OCI-M1 (cell line): Measurements from ENCODE around the gene PLSCR5.

Source experiments
- DNase-seq: peaks from one replicate; lab custom pipeline; 2025; lab: John Stamatoyannopoulos, UW

The PLSCR5 gene, protein sequence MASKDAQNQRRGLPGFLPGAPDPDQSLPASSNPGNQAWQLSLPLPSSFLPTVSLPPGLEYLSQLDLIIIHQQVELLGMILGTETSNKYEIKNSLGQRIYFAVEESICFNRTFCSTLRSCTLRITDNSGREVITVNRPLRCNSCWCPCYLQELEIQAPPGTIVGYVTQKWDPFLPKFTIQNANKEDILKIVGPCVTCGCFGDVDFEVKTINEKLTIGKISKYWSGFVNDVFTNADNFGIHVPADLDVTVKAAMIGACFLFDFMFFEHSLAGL

DNA sequence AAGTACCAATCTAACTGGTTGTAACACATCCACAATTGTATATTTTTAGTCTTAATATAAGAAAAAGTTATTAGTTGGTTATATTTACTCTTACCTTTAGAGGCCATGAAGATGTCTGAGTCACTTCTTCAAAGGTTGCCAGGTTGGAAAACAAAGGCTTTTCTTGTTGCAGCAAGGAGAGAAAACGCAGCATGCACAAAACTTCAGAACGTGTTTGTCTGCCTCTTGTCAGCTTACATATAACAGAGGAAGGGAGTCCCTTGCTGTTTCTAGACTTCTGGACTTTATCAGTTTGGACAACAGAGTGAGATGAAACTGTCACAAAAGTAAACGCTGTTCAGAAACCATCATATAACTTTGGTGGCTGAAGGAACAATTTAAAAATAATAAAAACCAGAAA lies at the start of gene PLSCR5:
Gene PLSCR5 (minus strand): TSS at position 241 of the 400 bp plus-strand sequence. CDS start 134 bp downstream, at position 107.
- no peak for DNase-seq

DNA sequence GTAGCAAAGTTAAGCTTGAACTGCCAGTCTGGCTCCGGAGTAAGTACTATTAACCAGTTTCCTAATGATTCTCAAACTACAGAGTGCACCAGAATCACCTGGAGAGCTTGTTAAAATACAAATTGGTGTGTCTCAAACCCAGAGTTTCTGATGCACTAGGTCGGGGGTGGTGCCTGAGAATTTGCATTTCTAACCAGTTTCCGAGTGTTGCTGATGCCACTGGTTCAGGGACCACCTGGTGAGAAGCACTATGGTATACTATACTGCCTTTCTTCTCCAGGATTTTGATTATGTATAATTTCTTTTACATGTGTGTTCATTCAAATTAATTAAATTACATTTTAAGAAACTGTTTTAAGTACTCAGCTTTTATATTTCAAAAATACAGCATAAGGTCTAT lies 48.8 kb upstream of the PLSCR5 start:
- DNase-seq, result no peak

DNA sequence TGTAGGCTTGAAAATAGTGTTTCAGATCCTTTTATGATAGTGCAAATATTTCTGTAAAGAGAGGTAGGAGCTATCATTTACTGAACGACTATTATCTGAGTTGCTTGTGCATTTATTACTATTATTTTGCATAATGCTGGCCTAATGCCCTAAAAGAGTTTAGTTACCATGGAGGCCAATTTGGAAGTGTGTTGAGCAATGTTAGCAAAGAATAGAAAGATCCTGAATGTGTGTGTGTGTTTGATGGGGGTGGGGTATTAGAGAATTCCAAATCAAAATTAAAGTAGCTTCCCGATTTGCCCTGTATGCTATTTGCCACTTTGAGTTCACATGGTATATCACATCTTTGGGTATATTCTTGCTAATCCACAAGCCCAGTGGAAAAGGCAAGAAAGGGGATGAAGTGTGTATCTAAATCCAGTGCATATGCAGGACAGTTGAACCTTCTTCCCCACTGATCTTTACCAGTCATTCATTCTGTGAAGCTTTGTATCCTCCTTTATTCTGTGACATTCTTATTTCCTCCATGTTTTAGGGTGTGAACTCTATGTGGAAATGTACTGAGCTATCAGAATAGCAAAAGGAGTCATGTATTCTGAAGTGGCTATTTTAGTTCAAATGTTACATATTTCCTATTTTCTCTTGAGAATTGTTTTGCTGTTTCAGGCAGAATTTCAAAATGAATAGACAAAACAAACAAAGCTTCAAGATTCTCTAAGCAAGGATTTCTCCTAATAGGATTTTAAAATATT lies 45.7 kb upstream of the PLSCR5 start:
- no peak for DNase-seq

DNA sequence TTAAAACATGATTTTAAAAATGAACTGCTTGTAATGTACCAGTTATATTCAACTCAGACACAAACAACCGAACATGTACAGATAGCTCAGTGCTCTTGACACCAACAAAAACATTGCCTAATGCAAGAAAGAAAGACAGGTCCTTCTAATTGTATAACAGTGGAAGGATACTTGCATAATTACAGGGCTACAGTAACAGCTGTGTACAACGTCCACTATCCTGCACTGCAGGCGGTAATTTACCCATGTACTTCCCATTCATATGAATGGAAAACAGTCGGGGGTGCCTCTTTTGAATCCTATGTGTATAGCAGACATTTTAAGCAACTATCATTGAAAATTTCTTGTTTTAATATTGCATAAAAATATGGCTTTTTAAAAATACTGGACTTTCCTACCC lies 41.1 kb upstream of the PLSCR5 start:
- DNase-seq, result no peak

DNA sequence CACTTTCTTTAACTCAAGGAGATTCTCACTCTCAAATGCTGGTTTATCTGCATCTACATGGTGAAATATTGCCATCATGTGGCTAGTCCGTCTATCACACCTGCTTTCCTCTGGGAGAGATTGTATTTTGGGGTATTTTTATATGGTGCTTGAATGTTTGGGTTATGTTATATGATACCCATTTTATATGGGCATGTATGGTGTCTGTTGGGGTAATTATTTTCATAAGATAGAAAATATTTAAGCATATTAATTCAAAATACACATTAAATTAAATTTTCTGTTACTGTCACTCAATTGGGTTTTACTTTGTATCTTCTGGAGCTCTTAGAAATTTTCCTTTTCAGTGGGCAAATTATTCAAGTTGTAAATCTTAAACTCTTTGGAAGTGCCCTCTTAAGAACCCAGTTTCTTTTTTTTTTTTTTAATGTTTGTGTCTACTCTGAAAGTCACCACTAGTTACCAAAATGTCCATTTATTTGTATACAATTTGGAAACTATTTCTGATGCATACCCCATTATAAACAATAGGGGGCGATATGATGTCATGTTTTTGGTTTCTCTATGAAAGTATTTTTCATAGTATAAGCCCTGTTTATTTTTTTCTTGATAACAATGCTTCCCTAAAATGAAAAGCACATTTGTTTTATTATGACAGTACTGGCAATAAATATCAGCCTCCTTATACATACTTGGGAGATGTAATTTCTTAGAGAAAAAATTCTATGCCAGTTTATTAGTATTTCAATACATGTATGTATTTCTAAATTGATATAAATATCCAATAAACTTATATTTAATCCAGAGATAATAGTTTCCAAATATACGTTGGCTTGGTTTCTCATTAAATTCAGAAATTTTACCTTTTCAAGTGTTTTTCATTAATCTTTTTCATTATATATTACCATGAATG lies 36.1 kb upstream of the PLSCR5 start:
- peak; percentile 77 for DNase-seq

DNA sequence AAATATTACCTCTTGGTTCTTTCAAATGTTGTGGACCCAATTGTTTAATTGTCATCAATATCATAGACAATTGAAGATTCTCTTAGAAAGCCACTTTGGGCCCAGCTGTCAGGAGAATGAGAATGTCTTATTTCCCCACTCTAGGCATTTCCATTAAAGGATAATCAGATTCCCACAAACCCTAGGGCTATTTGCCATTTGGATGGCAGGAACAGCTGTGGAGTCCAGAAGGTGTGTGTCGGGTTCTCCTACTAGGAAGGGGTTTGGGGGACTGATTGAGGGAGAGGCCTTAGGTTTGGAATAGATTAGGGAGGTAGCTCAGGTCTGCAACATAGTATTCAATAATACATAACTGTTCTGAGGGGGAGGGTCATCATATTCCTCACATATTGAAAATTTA lies 35.2 kb upstream of the PLSCR5 start:
- DNase-seq, result no peak

DNA sequence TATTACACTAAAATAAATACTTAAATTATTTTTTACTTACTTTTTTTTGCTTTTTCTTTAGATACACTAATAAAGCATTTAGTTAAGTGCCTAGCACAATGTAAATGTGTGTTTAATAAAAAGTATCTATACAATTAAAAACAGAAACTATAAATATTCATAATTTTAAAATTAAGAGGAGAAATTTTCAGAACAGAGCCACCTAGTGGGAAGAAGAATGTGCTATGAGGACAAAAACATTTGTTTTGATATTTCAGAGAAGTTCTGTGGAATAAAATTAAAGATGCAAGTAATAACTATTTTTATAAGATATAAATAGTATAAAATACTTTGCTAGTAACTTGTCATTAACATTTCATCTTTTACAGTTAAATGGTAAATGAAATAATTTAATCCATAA lies 33.6 kb upstream of the PLSCR5 start:
- peak; percentile 29 for DNase-seq

DNA sequence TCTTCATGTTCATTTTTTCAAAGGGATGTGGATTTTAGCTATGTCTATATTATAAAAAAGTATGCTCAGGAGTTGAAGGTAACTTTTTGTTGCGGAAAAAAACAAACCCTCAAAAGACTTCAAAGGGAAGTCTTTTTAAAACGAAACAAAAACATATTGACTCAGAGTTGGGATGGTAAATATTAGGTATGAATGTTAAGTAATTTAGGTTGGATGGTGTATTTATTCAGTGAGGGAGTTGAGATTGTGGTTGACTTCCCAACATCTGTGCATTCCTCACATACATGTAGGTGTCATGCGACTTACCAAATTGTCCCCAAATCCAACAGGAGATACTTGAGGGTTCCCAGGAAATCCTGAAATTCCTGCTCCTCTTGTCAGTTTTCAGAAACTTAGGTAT lies 32.7 kb upstream of the PLSCR5 start:
- no peak for DNase-seq

DNA sequence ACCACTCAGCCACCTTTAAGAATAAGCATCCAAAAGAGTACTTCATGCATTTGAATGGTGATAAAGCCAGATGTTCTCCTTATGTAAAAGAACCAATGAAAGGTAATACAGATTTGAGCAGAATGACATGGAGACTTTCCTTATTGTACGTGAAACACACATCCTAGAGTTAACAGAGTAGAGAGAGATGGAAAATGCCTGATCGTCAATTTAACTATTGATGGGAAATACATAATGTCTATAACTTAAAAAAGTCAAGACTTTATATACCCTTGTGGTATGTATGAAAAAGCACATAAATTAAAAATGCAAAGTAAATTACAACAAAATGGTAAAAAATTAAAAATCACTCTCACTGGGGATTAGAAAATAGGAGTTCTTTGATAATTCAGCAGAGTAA lies 31.7 kb upstream of the PLSCR5 start:
- DNase-seq, result no peak

DNA sequence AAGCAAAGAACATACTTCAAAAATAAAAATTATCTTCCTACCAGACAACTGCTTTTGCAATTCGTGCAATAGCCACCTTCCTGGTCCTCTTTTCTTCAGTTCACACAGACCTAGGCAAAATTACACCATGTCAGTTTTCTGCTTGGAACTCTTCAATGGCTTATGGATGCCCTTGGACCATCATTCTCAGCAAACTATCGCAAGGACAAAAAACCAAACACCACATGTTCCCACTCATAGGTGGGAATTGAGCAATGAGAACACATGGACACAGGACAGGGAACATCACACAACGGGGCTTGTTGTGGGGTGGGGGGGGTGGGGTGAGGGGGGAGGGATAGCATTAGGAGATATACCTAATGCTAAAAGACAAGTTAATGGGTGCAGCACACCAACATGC lies 29.2 kb upstream of the PLSCR5 start:
- no peak for DNase-seq

DNA sequence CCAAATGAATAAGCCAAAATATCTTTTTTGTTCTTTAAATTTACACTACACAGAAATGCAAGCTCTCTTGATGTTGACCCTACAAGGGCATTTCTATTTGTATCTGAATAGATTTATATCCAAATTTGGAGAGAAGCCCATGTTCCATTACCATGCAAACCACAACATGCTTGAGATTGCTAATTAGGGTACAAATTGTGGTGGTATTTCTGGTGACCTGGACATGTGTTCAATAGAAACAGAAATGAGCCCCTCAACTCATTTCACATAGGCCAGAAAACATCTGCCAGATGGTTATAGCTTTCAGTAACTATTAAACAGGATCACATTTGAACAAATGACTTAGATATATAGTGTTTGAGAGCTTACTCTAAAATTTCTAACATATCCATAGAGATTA lies 23.5 kb upstream of the PLSCR5 start:
- no peak for DNase-seq

DNA sequence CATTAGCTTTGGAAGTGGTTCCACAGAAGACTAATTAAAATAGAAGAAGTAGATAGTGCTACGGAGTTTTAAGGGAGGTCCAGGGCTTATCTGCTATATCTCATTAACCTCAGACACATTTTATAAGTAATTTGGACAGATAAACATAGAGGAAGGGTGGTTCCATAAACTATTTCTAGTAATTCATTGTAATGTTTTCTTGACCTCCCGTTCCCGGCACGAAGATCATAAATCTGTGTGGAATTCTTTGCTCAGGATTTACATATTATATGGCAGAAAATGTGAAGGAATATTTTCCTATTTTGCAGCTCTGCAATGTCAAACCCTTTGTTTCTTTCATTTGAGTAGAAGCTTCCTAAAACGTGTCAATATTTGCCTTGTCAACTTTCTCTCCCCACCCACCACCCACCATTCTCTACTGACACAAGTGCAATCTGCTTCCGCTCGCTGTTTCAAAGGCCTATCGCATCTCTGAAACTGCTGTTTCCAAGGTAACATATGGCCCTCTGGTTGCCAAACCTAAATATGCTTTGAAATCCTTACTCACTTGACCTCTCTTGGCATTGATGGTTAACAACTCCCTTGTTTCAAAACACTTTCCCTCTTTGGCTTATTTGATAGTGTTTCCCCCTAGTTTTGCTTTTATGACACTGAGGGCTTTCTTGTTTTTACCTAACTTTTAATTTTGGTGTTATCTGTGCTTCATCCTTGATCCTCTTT lies 21.4 kb upstream of the PLSCR5 start:
- DNase-seq, result no peak

DNA sequence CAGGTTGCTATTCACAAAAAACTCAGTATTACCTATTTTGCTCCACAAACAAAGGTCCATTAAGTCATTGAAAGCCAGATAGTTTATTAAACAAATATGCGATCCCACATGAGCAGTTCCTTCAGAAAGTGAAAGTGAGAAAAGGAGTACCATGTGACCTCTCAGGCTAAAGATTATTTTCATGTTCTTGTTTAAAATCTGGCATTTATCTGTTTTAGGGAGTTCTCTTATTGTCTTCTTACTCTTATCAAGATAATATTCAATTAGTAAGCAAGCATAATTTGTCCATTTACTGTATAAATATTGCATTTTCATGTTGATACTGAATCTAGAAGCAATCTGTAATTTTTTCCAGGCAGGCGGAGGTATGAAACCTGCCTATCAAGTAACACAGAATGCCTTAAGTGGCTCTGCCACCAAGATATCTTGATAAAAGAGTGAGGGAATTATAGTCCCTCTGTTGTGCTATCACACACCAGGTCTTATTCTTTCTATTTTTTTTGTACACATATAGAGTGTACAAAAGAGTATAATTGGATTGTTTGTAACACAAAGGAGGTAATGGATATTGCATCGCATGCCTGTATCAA lies 20.1 kb upstream of the PLSCR5 start:
- DNase-seq, result peak; percentile 73

DNA sequence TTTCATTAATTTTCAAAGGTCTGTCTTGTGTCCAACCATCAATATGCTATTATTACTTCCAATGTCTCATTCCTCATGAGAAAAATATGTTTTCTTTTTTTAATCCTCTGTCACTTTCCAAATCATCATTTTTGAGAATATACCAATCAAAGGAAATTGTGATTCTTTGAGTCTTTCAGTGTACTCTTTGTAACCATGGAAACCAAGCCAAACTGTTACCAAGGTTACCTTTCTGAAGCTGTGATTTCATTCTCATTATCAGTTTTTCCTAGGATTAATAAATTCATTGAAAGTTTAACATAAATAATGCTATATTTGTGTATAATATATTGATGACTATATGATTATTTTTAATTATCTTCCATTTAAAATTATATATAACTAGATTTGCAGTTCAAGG lies 16.6 kb upstream of the PLSCR5 start:
- DNase-seq, result no peak

DNA sequence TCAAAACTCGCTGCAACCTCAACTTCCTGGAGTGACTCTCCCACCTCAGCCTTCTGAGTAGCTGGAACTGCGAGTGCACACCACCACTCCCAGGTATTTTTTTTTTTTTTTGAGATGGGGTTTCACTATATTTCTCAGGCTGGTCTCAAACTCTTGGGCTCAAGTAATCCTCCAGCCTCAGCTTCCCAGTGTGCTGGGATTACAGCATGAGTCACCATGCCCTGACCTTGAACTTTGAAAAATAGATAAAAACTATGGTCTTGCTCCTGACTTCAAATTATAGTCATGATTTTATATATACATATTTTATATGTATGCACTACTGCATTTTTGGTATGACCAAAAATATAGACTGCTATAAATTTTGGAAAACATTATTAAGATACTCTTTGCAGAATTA lies 6.9 kb upstream of the PLSCR5 start:
- no peak for DNase-seq

DNA sequence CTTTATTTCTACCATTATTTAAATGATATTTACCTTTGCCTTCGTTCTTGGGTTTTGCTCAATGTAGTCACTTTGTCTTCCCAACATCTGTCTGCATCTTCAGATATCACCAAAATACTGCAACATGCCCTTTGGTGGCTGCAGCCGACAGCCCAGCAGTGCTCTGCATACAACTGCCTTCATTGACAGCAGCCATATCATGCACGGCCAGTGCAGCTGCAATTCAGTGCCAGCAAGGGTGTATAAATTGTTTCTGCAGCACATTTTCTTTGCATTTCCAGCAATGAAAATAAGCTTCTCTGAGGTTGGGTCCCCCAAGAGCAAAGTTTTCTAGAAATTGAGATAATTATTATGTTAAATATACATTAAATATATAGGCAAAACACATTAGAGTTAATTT lies 6.0 kb upstream of the PLSCR5 start:
- no peak for DNase-seq

DNA sequence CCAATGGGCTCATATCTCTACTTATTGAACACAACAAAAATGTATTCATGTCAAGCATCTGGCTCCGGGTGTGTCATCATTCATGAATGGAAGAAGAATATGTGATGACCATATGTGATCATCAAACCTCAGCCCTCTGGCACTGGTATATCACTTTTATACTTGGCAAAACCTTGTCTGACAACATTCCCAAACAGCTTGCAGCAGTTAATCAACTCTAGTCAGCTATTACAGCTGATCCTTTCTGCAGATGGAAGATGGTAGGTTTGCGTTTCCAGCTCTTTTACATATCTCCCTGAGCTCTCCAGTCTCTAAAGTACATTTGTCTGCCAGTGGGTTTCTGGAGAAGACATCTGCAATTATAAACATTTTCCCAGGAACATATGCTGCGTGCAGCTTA lies 6.6 kb downstream of the PLSCR5 start:
- no peak for DNase-seq

DNA sequence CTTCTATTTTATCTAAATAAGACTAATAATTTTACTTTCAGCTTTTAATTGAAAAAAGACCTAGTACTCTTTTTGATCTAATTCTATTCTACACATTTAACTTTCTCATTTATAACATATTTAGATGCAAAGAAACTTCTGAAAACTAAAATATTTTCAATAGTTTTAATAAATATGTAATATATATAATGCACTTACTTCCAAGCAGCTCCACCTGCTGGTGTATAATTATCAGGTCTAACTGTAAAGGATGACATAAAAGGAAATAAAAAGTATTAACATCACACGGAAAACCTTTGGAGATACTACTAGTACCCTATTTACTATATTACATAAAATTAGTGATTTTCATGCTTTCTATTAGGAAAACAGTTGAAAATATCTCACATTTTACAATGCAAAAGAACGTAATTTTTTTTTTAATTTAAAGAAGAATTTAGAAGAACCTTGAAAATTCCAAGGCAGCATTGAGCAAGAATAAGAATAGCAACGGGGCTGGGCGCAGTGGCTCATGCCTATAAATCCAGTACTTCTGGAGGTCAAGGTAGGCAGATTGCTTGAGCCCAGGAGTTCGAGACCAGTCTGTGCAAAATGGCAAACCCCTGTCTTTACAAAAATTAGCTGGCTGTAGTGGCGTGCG lies 10.2 kb downstream of the PLSCR5 start:
- peak; percentile 40 for DNase-seq

DNA sequence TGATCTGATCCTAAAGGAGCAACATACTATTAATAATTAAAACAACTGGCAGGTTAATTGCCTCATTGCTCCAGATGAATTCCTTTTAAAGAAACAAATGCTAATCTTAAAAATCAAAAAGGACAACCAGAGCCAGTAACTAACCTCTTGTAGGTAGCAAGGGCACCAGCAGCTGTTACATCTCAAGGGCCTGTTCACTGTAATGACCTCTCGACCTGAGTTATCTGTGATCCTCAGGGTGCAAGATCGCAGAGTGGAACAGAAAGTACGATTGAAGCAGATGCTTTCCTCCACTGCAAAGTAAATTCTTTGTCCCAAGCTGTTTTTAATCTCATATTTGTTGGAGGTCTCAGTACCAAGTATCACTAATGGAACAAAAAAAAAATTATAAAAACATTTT lies 11.4 kb downstream of the PLSCR5 start:
- no peak for DNase-seq

DNA sequence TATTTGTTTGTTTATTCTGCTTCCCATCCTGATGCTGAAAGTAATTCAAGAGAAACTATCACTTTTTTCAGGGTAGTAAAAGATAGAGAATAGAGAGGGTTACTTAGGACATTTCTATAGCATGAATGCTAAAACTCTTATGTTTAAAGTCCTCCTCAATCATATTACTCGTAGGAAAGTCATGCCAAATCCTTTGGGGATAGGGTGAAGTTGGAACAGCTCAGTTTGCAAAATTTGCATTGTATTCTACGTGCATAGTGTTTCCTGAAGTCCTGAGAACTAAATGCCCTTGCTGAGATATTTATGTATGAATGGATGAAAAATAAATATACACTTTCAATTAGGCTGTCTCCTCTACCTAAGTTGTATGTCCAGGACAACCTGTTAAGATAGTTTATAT lies 14.6 kb downstream of the PLSCR5 start:
- no peak for DNase-seq

DNA sequence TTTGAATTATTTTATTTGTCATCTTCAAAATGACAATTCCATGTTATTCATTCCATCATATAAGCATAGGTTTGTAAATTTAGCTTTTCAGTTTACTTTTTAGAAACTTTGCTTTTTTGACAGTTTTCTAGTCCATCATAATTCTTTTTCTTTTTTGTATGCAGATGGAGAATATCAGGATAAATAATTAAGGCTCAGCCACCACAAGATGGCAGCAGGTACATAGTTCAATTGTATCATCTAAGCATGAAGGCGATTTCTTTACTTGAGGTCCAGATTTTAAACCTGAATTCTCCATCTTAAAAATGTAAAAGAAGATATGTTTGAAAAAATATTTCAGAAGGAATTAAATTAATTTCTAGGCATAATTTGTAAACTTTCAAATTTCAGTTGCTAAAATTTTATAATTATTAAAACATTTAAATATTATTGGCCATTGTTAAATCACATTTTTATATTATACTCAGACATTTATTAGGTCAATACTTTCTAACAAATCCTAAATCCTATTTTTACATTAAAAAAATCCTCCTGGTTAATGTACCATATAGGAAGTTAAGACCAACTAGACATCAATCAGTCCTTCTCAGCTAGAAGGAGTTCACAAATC lies 15.1 kb downstream of the PLSCR5 start:
- DNase-seq, result peak; percentile 71
